AML-193 (cell line): ENCODE data around the gene FGF21.
A peak's percentile ranks its signal among the peaks of the same experiment; 100 is the strongest.
"Not testable (repeated sequence)": the region's sequence is repeated elsewhere in the genome, so short reads cannot be mapped to it uniquely, and the experiment has no call there.

Experiments used
- DNase-seq, 2 experiments: peaks; one replicate each; lab custom pipeline; 2025; lab: John Stamatoyannopoulos, UW

Gene FGF21

DNA sequence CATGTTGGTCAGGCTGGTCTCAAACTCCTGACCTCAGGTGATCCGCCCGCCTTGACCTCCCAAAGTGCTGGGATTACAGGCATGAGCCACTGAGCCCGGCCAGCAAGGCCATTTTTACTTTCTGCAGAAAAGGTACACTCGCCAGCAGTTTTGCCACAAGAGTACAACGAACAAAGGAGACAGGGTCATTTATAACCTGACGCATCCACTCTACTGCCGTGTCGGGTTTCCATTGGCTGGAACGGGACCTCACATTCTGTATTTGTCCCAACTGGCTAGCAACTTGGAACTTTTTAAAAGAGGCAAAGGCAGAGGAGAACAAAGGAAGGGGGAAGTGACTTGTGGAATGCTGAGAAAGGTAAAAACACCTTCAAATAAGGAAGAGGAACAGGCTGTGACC is 32.0 kb downstream of the FGF21 start:
- not testable (repeated sequence) for DNase-seq

DNA sequence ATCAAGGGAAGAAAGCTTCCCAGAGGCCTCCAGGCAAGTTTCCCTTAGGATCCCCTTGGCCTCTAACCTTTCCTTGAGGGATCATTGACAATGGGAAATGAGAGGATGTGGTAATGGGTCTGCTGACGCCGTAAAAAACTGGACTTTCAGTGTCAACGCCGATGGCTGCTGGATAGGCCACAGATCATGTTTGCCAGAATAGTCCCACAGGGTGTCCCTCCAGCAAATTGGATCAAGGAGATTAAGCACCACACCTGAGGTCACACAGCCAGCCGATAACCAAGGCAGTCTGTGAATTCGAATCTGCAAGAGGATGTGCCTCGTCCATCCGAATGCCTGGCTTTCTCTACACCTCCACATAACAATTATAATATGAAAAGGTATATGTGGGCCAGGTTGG is 37.9 kb downstream of the FGF21 start:
- no peak for DNase-seq

DNA sequence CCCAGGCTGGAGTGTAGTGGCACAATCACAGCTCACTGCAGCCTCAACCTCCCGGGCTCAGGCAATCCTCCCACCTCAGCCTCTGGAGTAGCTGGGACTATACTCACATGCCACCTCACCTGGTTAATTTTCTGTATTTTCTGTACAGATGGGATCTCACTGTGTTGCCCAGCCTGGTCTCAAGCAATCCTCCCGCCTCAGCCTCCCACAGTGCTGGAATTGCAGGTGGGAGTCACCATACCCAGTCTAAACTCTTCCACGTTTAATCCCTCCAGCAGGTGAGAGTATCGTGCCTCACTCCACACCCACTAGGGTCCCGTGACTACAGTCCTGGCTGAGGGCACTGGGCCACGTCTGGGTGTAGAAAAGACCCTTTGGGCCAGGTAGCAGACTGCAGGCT is 39.0 kb downstream of the FGF21 start:
- DNase-seq, result no peak

DNA sequence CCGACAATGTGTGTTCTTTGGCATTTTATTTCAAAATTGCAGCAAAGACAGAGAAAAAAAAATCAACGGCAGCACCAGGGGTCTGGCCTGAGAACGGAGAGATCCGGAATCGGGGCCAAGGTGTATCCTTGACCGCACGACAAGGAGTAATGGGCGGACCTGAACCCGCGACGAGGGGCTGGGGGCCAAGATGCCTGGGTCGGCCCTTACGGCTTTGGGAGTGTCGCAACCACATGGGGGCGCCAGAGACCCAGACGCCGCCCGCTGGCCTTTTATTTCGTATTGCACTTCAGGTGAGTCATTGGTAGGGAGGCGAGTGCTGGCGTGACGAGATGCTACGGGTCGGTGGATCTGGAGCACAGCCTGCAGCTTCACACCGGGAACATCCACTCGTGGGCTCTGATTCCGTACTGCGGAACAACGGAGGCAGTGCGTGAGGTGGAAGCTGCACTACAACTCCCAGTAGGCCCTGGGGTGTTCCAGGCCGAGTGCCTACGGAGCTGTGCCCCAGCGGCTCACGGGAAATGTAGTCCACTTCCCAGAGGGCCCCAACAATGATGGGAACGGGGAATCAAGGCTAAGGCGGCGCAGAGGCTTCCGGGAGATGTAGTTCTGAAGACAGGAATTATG is 39.8 kb downstream of the FGF21 start:
- DNase-seq, result peak; percentile 52 to 62

DNA sequence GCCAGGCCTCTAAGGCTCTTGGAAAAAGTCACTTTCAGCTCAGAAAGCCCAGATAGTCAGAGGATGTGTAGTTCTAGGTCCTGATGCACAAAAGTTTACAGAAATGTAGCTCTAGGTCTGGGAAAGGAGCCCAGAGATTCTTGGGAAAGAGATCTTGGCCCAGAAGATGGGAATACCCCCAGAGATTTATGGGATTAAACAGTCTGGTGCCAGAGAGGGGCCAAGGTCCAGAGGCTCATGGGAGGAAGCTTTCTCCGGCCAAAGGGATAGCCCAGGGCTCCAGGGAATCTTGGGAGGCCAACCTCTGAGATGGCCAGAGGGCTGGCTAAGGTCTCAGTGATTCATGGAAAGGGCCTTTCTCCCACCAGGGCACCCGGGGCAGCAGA is 40.4 kb downstream of the FGF21 start:
- DNase-seq, result no peak

DNA sequence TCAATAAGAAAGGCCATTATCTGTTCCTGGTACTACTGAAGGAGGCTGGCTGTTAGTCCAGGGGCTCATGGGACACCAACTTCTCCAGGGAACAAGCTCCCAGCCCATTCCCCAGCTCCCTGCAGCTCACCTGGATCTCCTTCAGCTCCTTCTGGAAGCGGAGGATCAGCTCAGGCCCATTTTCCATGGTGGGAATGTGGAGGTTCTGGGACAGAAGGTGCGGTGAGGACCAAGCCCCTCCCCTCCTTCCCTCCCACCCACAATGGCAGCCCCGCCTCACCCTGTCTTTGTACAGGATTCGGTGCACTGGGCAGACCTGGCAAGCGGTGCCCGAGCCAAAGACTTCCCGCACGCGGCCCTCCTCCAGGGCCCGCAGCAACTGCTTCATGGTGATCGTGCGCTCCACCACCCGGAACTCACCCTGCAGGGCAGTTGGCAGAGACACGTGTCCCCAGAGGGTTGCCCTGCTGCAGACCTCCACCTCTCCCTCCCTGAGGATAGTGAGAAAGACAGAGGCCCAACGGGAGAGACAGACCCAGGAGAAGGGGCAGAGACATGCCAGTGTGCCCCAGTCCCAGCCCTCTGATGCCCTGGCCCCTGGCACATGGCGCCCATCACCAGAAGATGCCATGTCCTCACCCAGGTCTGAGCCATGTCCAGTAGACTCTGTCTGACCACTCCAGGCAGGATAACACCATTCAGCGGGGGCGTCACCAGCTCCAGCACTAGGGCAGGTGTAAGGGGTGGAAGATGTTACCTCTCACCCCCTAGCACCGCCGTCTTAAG is 41.2 kb downstream of the FGF21 start:
- no peak for DNase-seq

DNA sequence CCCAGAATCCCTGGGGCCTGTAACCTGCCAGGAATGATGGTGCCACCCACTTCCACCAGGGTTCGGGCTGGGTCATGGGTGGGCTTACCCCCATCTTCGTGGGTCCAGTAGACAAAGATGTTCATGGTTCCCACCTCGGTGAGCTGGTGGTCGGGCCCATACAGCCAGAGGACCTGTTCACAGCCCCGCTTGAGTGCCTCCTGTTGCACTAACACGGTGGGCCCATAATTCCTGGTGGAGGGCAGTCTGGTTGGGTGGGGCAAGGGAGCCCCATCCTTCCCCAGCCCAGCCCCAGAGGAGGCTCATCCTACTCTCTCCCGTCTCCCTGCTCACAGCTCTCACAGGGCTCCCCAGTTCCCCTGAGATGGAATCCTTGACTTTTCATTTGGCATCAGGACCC is 41.8 kb downstream of the FGF21 start:
- no peak for DNase-seq

DNA sequence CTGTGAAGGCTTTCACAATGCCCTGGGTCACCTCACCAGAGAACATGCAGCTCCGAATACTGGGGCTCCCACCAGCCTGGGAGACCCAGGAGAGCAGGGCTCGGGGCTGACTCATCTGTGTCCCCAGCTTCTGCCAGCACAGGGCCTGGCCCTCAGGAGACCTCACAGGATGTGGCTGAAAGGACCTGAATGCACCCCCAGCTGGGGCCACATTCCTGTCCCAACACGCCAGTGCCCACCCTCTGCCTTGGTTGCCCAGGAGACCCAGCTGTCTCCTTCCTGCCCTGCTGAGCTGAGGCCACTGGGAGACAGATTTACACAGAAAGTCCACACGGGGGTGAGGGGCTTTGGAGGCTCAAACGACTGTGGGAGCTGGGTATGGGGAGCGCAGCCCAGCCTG is 43.6 kb downstream of the FGF21 start:
- DNase-seq, result no peak

DNA sequence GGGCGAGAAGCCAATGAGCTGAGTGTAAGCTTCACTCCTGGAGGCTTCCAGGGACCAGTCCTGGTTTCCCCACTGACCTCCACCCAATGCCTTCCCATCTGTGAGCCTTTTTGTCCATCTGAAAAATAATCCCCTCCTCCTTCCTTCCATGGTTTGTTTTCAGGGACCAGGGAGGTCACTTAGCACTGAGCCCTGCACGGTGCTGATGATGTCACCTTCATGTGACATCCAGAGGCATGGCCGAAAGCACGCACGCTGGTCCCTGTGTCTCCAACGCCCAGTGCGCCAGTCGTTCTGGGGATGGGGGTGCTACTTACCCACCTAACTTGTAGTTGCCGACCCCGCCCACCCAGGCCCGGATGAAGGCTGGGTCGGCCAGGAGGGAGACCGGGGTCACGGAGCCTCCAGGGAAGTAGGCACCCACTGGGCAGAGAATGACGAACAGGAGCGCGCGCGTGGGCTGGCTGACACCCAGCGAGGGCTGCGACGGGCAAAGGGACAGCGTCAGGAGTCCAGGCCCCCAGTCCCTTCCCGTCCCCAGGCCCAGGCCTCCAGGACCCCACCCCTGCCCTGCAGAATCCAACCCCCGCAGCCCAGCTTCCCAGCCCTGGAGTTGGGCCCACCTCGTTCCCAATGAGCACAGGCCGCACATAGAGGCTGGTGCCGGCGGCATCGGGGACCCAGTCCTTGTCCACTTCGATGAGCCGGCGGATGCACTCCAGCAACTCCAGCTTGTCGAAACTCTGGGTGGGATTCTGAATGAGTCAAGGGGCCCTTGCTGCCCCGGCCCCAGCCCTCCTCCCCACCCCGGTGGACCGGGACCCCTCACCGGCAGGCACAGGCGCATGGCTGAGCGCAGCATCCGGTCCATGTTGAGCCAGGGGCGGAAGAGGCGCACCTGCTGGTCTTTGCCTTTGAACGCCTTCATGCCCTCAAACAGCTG is 44.3 kb downstream of the FGF21 start:
- no peak for DNase-seq

DNA sequence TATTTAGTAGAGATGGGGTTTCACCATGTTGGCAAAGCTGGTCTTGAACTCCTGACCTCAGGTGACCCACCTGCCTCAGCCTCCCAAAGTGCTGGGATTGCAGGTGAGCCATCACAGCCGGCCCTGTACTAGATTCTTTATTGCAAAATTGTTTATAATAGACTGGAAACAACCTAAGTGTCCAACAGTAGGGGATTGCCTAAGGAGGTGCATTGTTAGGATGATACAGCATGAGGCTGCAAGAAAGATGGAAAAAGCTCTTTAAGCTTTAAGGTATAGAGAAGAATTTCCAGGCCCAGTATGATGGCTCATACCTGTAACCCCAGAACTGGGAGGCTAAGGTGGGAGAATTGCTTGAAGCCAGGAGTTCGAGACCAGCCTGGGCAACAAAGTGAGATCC is 47.3 kb downstream of the FGF21 start:
- DNase-seq, result no peak

DNA sequence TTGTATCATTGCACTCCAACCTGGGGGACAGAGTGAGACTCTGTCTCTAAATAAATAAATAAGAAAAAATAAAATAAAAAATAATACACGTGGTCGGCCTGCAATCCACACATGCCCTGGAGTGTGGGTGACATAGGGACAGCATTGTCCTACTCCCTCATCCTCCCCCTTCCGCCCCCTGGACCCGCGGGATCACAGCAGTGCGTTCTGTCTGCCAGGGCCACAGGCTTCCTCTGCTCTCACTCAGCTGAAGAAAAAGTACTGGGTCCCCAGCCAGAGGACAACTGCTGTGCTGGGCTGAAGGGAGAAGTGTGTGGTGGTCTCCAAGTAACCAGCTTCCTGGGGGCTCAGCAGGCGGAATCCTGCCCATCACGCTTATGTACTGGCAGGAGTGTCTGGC is 49.2 kb downstream of the FGF21 start:
- no peak for DNase-seq

DNA sequence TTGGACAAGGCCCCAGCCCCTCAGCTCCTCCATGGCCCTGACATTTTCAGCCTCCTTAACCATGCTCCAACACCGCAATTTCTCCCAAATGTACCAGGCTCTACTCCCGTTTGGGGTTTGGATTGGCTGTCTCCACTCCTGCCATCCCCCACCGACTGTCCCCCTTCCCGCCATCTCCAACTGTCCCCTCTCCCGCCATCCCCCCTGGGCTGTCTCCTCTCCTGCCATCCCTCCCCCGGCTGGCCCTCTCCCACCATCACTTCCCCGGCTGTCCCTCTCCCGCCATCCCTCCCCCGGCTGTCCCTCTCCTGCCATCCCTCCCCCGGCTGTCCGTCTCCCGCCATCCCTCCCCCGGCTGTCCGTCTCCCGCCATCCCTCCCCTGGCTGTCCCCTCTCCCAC is 50.1 kb downstream of the FGF21 start:
- DNase-seq, result no peak

DNA sequence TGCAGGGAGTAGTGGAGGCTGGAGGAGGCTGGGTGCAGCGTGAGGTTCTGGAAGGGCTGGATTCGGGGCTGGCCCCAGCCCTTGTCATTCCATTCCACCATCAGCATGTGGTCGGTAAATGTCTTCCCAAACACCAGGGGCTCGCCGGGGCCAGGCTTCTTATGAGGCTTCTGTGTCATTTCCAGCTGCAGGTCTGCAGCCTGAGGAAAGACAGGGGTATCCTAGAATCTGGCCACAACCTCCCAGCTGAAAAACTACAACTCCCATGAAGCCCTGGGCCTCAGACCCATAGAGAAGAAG is 51.1 kb downstream of the FGF21 start:
- DNase-seq, result peak in 1 of 2 experiments; percentile 30

DNA sequence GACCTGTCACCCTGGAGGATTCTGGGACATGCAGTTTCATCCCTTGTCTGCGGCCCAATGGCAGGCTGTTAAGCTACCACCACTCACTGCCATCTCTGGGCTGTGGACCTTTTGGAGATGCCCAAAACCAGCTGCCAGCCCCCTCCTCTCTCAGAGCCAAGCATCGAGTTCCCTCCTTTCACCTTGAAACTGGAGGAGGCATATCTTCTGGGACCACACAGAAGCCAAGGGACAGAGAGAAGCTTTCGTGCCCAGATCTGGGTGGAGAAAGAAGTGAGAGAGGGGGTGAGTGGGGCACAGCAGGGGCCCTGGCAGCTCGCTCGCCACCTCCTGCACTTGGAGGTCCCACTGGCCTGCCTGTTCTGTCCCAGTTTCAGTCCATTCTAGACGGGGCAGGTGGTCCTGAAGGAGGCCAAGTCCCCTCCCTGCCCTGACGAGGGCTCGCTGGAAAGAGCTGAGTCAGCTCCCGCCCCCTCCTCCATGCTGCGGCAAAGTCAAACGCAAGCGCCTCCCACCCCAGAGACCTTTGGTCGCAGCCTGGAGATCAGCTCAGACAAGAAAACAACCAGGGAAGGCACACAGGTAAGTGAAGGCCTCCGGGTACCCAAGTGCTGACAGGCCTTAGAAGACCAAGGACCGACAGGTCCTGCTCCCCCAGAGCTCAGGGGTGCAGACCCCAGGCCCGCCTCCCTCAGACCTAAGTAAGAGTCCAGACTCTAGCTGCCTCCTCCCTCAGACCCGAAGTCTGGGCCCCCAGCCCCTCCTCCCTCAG is 51.7 kb downstream of the FGF21 start:
- peak in 1 of 2 experiments; percentile 25 for DNase-seq

DNA sequence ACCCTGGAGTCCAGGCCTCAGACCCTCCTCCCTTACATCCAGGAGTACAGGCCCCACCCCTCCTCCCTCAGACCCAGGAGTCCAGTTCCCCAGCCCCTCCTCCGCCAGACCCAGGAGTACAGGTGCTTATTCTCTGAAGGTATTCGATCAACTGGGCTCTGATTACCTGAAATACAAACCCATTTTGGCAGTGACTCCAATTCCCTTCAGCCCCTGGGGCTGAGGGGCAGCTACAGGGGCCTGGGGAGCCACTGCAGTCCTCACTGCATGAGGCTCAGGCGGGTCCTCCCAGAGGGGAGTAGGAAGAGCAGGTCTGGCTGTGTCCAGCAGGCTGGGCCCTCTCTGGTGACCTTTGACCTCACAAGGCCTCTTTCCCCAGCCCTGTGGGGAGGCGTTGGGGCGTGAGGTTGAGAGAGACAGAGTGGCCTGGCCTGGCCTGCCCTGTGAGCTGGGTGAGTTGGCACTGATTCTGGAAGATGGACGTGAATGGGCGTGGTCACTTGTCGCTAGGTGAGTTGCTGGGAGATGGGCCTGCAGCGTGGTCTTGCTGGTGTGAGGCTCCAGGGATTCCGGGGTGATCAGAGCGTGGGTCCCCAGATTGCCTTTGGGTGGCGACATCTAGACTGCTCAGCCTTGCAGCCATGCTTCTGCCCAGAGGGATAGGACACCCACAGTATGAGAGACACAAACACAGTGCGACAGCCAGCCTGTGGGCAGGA is 52.4 kb downstream of the FGF21 start:
- no peak for DNase-seq
